H1 (cell line): ENCODE results near the gene HOATZ. TPM values are rescaled to one million over a fixed set of nuclear protein-coding genes. Genes with fewer than 3 reads are reported as not detected.

Experiments
- CTCF ChIA-PET: fragments of 300-600 bp; sonication (Branson Sonifier 250); formaldehyde crosslinking; loops from one replicate; lab custom pipeline; 2021; ENCODE audit not compliant: partially characterized antibody; lab: Charles Lee
- POLR2A ChIA-PET: fragments of 300-600 bp; sonication (Branson Sonifier 250); formaldehyde crosslinking; loops from one replicate; lab custom pipeline; 2021; ENCODE audit warnings: inconsistent platforms; ENCODE audit not compliant: partially characterized antibody; lab: Charles Lee
- DNase-seq, 2 experiments: peaks; one replicate each; pipeline versions ENCODE4 v3.0.0 to v3.0.0-alpha.2; 2010 to 2022; ENCODE audit warnings: low spot score in 2 of 2, low read depth in 1 of 2, mixed read lengths in 1 of 2
- FAIRE-seq: peaks from 2 replicates; lab custom pipeline; 2011; peaks lifted over from hg19 to GRCh38; lab: Jason Lieb, UNC
- H2AFZ ChIP-seq: 2 replicates; pipeline ENCODE4 v1.8.1; 2012; ENCODE audit warnings: low read length, inconsistent platforms
- H2AK5ac ChIP-seq: 2 replicates; pipeline ENCODE4 v1.6.1; 2013; ENCODE audit warnings: low read depth, low read length
- H2BK120ac ChIP-seq: replicated peaks from 2 replicates; pipeline ENCODE3; 2013; ENCODE audit warnings: low read depth, low read length, inconsistent platforms
- H2BK12ac ChIP-seq: 2 replicates; pipeline ENCODE4 v1.6.1; 2013; ENCODE audit warnings: low read depth, low read length
- H2BK15ac ChIP-seq: 2 replicates; pipeline ENCODE4 v1.6.1; 2013; ENCODE audit warnings: low read length
- H2BK20ac ChIP-seq: 2 replicates; pipeline ENCODE4 v1.6.1; 2013; ENCODE audit warnings: low read length
- H2BK5ac ChIP-seq: 2 replicates; pipeline ENCODE4 v1.6.1; 2013; ENCODE audit warnings: low read depth, low read length
- H3K14ac ChIP-seq: 2 replicates; pipeline ENCODE4 v1.6.1; 2013; ENCODE audit warnings: inconsistent platforms; ENCODE audit not compliant: insufficient read length
- H3K18ac ChIP-seq: 2 replicates; pipeline ENCODE4 v1.6.1; 2013; ENCODE audit warnings: low read length; ENCODE audit errors: extremely low read depth
- H3K23ac ChIP-seq: 2 replicates; pipeline ENCODE4 v1.6.1; 2013; ENCODE audit warnings: inconsistent platforms; ENCODE audit not compliant: insufficient read length
- H3K23me2 ChIP-seq: 2 replicates; pipeline ENCODE4 v1.6.1; 2013; ENCODE audit warnings: low read depth, low read length
- H3K27ac ChIP-seq: 2 replicates; pipeline ENCODE4 v1.6.1; 2011; ENCODE audit warnings: low read depth, low read length, inconsistent platforms
- H3K27me3 ChIP-seq, 4 experiments: replicated peaks in 1 of 4; 1 replicate in 1 of 4; 2 replicates in 3 of 4; pipeline versions ENCODE4 v1.6.1 to v1.8.1; 2011 to 2013; ENCODE audit warnings: low read length in 3 of 4, mild to moderate bottlenecking in 3 of 4, inconsistent platforms in 2 of 4, mixed read lengths in 2 of 4, moderate library complexity in 1 of 4; ENCODE audit not compliant: control insufficient read depth in 3 of 4, insufficient read depth in 3 of 4; ENCODE audit errors: extremely low read depth in 1 of 4
- H3K36me3 ChIP-seq, 4 experiments: 2 replicates each; pipeline versions ENCODE4 v1.6.1 to v1.8.1; 2011 to 2013; ENCODE audit warnings: mild to moderate bottlenecking in 4 of 4, low read length in 3 of 4, moderate library complexity in 2 of 4, control low read depth in 1 of 4, inconsistent platforms in 1 of 4; ENCODE audit not compliant: insufficient read depth in 4 of 4, control insufficient read depth in 2 of 4
- H3K4ac ChIP-seq: replicated peaks from 2 replicates; pipeline ENCODE3; 2013; ENCODE audit warnings: low read length, low read depth, mixed read lengths, inconsistent platforms; ENCODE audit not compliant: insufficient read length
- H3K4me1 ChIP-seq, 4 experiments: replicated peaks in 1 of 4; 1 replicate in 1 of 4; 2 replicates in 3 of 4; pipeline versions ENCODE4 v1.6.1 to v1.8.1; 2011 to 2013; ENCODE audit warnings: low read length in 3 of 4, inconsistent platforms in 2 of 4, mixed read lengths in 1 of 4; ENCODE audit not compliant: insufficient read depth in 4 of 4, control insufficient read depth in 3 of 4
- H3K4me2 ChIP-seq, 2 experiments: 2 replicates each; pipeline versions ENCODE4 v1.6.1 to v1.8.1; 2011 to 2013; ENCODE audit warnings: low read depth in 2 of 2, low read length in 2 of 2, control low read depth in 1 of 2, inconsistent platforms in 1 of 2, mild to moderate bottlenecking in 1 of 2; ENCODE audit not compliant: insufficient read depth in 1 of 2
- H3K4me3 ChIP-seq, 4 experiments: fragments of 200-600, 300-600 bp in 1 of 4; sonication (generic), shearing (Covaris generic), sonication (Bioruptor Twin) in 1 of 4; 2 replicates each; pipeline versions ENCODE4 v1.5.1 to v1.8.1; 2011 to 2016; ENCODE audit warnings: low read length in 4 of 4, low read depth in 3 of 4, control low read depth in 2 of 4, inconsistent platforms in 2 of 4, mild to moderate bottlenecking in 2 of 4, mixed read lengths in 1 of 4, moderate library complexity in 1 of 4; ENCODE audit not compliant: insufficient read depth in 2 of 4; ENCODE audit errors: extremely low read depth in 1 of 4
- H3K56ac ChIP-seq: replicated peaks from 2 replicates; pipeline ENCODE3; 2013; ENCODE audit warnings: low read depth, mild to moderate bottlenecking, mixed read lengths, low read length, inconsistent platforms; ENCODE audit not compliant: insufficient read length
- H3K79me1 ChIP-seq: 2 replicates; pipeline ENCODE4 v1.6.1; 2013; ENCODE audit warnings: low read depth, low read length, control low read depth
- H3K79me2 ChIP-seq, 2 experiments: 2 replicates each; pipeline versions ENCODE4 v1.6.1 to v1.8.1; 2012 to 2013; ENCODE audit warnings: low read length in 2 of 2, mild to moderate bottlenecking in 2 of 2, inconsistent platforms in 1 of 2; ENCODE audit not compliant: insufficient read depth in 2 of 2, control insufficient read depth in 1 of 2
- H3K9ac ChIP-seq, 4 experiments: replicated peaks in 1 of 4; 1 replicate in 1 of 4; 2 replicates in 3 of 4; pipeline versions ENCODE4 v1.6.1 to v1.8.1; 2011 to 2013; ENCODE audit warnings: low read depth in 3 of 4, low read length in 3 of 4, control low read depth in 2 of 4, mild to moderate bottlenecking in 2 of 4, moderate library complexity in 2 of 4, inconsistent platforms in 1 of 4; ENCODE audit errors: extremely low read depth in 1 of 4
- H3K9me3 ChIP-seq, 2 experiments: 2 replicates each; pipeline versions ENCODE4 v1.6.1 to v1.8.1; 2012 to 2013; ENCODE audit warnings: mild to moderate bottlenecking in 2 of 2, moderate library complexity in 2 of 2, control low read depth in 1 of 2, inconsistent platforms in 1 of 2, low read depth in 1 of 2, low read length in 1 of 2, mixed read lengths in 1 of 2; ENCODE audit not compliant: insufficient read depth in 2 of 2
- H4K20me1 ChIP-seq, 2 experiments: replicated peaks in 1 of 2; 2 replicates each; pipeline versions ENCODE3 to v1.8.1; 2011 to 2013; ENCODE audit warnings: inconsistent platforms in 2 of 2, low read length in 2 of 2, mild to moderate bottlenecking in 1 of 2; ENCODE audit not compliant: insufficient read depth in 2 of 2, control insufficient read depth in 1 of 2
- H4K5ac ChIP-seq: 2 replicates; pipeline ENCODE4 v1.6.1; 2013; ENCODE audit warnings: low read length, low read depth, mixed read lengths, inconsistent platforms; ENCODE audit not compliant: insufficient read length
- H4K8ac ChIP-seq: 2 replicates; pipeline ENCODE4 v1.8.0; 2013; ENCODE audit warnings: mild to moderate bottlenecking, moderate library complexity, low read length, inconsistent platforms; ENCODE audit not compliant: insufficient read depth; ENCODE audit errors: extremely low read depth
- H4K91ac ChIP-seq: replicated peaks from 2 replicates; pipeline ENCODE3; 2013; ENCODE audit warnings: low read length, mixed read lengths, inconsistent platforms; ENCODE audit not compliant: insufficient read length
- CTCF ChIP-seq, 3 experiments: IDR thresholded peaks; 1 replicate in 2 of 3; 2 replicates in 1 of 3; pipeline versions ENCODE4 v1.5.1 to v1.6.1; 2011; ENCODE audit warnings: low read length in 3 of 3, mild to moderate bottlenecking in 3 of 3, inconsistent platforms in 2 of 3, low read depth in 1 of 3, moderate library complexity in 1 of 3; ENCODE audit not compliant: insufficient read depth in 1 of 3; ENCODE audit errors: control extremely low read depth in 1 of 3
- NANOG ChIP-seq: IDR thresholded peaks from 2 replicates; pipeline ENCODE4 v1.6.1; 2011; ENCODE audit warnings: low read length, low read depth, mild to moderate bottlenecking, inconsistent platforms; ENCODE audit not compliant: insufficient read depth, poor library complexity, severe bottlenecking
- SIRT6 ChIP-seq: IDR thresholded peaks from one replicate; pipeline ENCODE4 v1.7.1; 2012; ENCODE audit warnings: low read length, inconsistent platforms
- SUZ12 ChIP-seq: fragments of 200-600 bp; sonication (generic); IDR thresholded peaks from 2 replicates; pipeline ENCODE4 v1.6.1; 2012; ENCODE audit warnings: mild to moderate bottlenecking, inconsistent platforms, low read length, moderate library complexity, mixed read lengths
- WGBS, 2 experiments: shearing (Covaris generic) in 1 of 2; methylation state at CpG; one replicate each; pipeline versions ENCODE4 v1.1.6 to v1.1.7; 2013 to 2015; ENCODE audit warnings: low lambda C conversion rate in 2 of 2, mixed read lengths in 2 of 2, inconsistent platforms in 1 of 2, low coverage in 1 of 2, missing lambda C conversion rate in 1 of 2; ENCODE audit not compliant: insufficient replicate concordance in 2 of 2, insufficient coverage in 1 of 2, insufficient read length in 1 of 2; ENCODE audit errors: extremely low coverage in 1 of 2, missing lambda C conversion rate in 1 of 2; 5-methylcytosine and 5-hydroxymethylcytosine counted together
- polyA plus RNA-seq, 7 experiments: library from polyadenylated mRNA; depleted of rRNA in 3 of 7; stranded (reverse) in 5 of 7; unstranded in 2 of 7; fragments of >200 nt in 5 of 7; fragments of 200-250 nt in 2 of 7; gene quantifications; 1 replicate in 5 of 7; 2 replicates in 1 of 7; 4 replicates in 1 of 7; pipeline versions ENCODE4 v1.2.1 to v1.2.3, GENCODE V29; 2011 to 2013; ENCODE audit warnings: missing spikeins in 2 of 7, mixed read lengths in 2 of 7
- total RNA-seq: library from RNA; stranded (reverse); fragmentation: NEBNext Ultra II Directional; extraction: Animal tissue kit (Norgen Biotek cat#: 25700); gene quantifications from 2 replicates; pipeline ENCODE4 v1.2.1, GENCODE V29; 2021

The HOATZ gene
- total and polyA plus RNA-seq, 2 of the 8 experiments (the other 6 are each of a cell fraction or from before 2014, with no cell fraction given), result not detected

- no peak overlapping the region for H3K27ac ChIP-seq
- H3K14ac ChIP-seq, result no peak overlapping the region
- no peak overlapping the region for H4K5ac ChIP-seq
- H4K8ac ChIP-seq, result no peak overlapping the region
- POLR2A ChIA-PET, result interaction anchor here (1.3 to 1.5 kb wide), 2 partner anchors 9 to 10 kb away, joined by 3 to 4 read pairs; no protein-coding TSS in a partner anchor
- H3K9ac ChIP-seq, result no peak overlapping the region
- H3K18ac ChIP-seq, result no peak overlapping the region; the same call in 1 of the 2 replicates
- H2BK12ac ChIP-seq, result no peak overlapping the region
- no peak overlapping the region for H3K56ac ChIP-seq
- no peaks in the 10 kb centered on the region for H4K20me1 ChIP-seq
- H3K4me1 ChIP-seq, result peaks cover 0 to 10% (median 6%) of the 10 kb centered on the region in 4 experiments; a peak in 5 of 7 replicates
- H3K4me3 ChIP-seq, result peak overlapping the region; percentile 34 to 77 (median 46)
- H3K79me1 ChIP-seq, result no peaks in the 10 kb centered on the region
- H3K36me3 ChIP-seq, result no peaks in the 10 kb centered on the region
- no peak overlapping the region for H2BK120ac ChIP-seq
- H2AK5ac ChIP-seq, result no peak overlapping the region
- no peak overlapping the region for H2BK20ac ChIP-seq
- H2BK5ac ChIP-seq, result no peak overlapping the region
- no peak overlapping the region for H4K91ac ChIP-seq
- no peak overlapping the region for H3K23ac ChIP-seq
- H3K27me3 ChIP-seq, result peaks cover 11 to 38% (median 26%) of the 10 kb centered on the region in 4 experiments
- no peak overlapping the region for H2AFZ ChIP-seq
- H3K4ac ChIP-seq, result no peak overlapping the region
- H3K79me2 ChIP-seq, result no peaks in the 10 kb centered on the region
- no peak for DNase-seq
- no peaks in the 10 kb centered on the region for H3K9me3 ChIP-seq
- peaks cover 9% of the 10 kb centered on the region; the same call in 1 of the 2 replicates for H3K23me2 ChIP-seq
- H3K4me2 ChIP-seq, result peak overlapping the region; percentile 72 to 81
- WGBS, 2 experiments, result 23% methylated on average over 6 of the region's 6 CpGs; no CpG with 5 or more reads in 1 of the 2 experiments
- FAIRE-seq, result no peak
- H2BK15ac ChIP-seq, result no peak overlapping the region
- CTCF ChIA-PET, result interaction anchor here (0.6 to 3.4 kb wide), 15 partner anchors 10 to 201 kb away, joined by 3 to 22 read pairs (median 5); no protein-coding TSS in a partner anchor
- 0 out of 2 replicates have a peak, but pooled peaks have one; percentile 43 for TF ChIP-seq SUZ12
- TF ChIP-seq SIRT6, result no peak
- no peak for TF ChIP-seq NANOG
- no peak for TF ChIP-seq CTCF (IDR thresholded peaks at IDR 0.05; ENCODE audit: control extremely low read depth in 1 of 3, insufficient read depth in 1 of 3, low read depth in 1 of 3, low read length in 3 of 3)
Observed at GRCh38 chr11:111513240-111513605, 1.4 kb upstream of the HOATZ start.
